Activated CD8-positive, alpha-beta T cell treated with anti-CD3 and anti-CD28 coated beads for 36 hours (primary cell): Measurements from ENCODE around the gene TMEM41B. TPM values are rescaled to one million over a fixed set of nuclear protein-coding genes. Genes with fewer than 3 reads are reported as not detected.

Experiments used
- ATAC-seq: fragments of 200-7000 bp; cut with Tn5 transposase; one replicate; pipeline ENCODE4 v1.10.0; 2021; ENCODE audit warnings: mild to moderate bottlenecking, moderate library complexity
- CTCF ChIA-PET: fragments of 350-600 bp; sonication (Branson Sonifier 250); formaldehyde crosslinking; loops from one replicate; lab custom pipeline; 2021; ENCODE audit warnings: antibody characterized with exemption; lab: Charles Lee
- POLR2A ChIA-PET: fragments of 350-600 bp; sonication (Branson Sonifier 250); formaldehyde crosslinking; loops from one replicate; lab custom pipeline; 2021; ENCODE audit warnings: antibody characterized with exemption; lab: Charles Lee
- DNase-seq: peaks from one replicate; pipeline ENCODE4 v3.0.0-alpha.2; 2020
- H3K27ac Mint-ChIP-seq: one replicate; pipeline ENCODE4 v1.8.0; 2021; ENCODE audit warnings: mild to moderate bottlenecking, mixed read lengths
- H3K27me3 Mint-ChIP-seq: one replicate; pipeline ENCODE4 v1.8.0; 2021; ENCODE audit warnings: mixed read lengths
- H3K36me3 Mint-ChIP-seq: one replicate; pipeline ENCODE4 v1.8.0; 2021; ENCODE audit warnings: low read depth, mixed read lengths
- H3K4me1 Mint-ChIP-seq: one replicate; pipeline ENCODE4 v1.8.0; 2021; ENCODE audit warnings: low read depth, mixed read lengths
- H3K4me3 Mint-ChIP-seq: one replicate; pipeline ENCODE4 v1.8.0; 2021; ENCODE audit warnings: mild to moderate bottlenecking, moderate library complexity, mixed read lengths
- H3K9me3 Mint-ChIP-seq: one replicate; pipeline ENCODE4 v1.8.0; 2021; ENCODE audit warnings: mixed read lengths
- intact Hi-C: fragments of 100-400 bp; cut with micrococcal nuclease; formaldehyde crosslinking; loops from one replicate; pipeline ENCODE4 v1.10.0; 2022
- total RNA-seq, 2 experiments: library from RNA; stranded (reverse); gene quantifications; one replicate each; pipeline ENCODE4 v1.2.3, GENCODE V29; 2021
- TF ChIP-seq, protein P1 (sequence below): fragments of 200-600 bp; IDR thresholded peaks from one replicate; pipeline ENCODE4 v1.8.0; 2022; ENCODE audit warnings: antibody characterized with exemption, mild to moderate bottlenecking

TMEM41B gene
- total RNA-seq, 2 experiments from 2014 or later, result 20.4 to 23.0 TPM

DNA sequence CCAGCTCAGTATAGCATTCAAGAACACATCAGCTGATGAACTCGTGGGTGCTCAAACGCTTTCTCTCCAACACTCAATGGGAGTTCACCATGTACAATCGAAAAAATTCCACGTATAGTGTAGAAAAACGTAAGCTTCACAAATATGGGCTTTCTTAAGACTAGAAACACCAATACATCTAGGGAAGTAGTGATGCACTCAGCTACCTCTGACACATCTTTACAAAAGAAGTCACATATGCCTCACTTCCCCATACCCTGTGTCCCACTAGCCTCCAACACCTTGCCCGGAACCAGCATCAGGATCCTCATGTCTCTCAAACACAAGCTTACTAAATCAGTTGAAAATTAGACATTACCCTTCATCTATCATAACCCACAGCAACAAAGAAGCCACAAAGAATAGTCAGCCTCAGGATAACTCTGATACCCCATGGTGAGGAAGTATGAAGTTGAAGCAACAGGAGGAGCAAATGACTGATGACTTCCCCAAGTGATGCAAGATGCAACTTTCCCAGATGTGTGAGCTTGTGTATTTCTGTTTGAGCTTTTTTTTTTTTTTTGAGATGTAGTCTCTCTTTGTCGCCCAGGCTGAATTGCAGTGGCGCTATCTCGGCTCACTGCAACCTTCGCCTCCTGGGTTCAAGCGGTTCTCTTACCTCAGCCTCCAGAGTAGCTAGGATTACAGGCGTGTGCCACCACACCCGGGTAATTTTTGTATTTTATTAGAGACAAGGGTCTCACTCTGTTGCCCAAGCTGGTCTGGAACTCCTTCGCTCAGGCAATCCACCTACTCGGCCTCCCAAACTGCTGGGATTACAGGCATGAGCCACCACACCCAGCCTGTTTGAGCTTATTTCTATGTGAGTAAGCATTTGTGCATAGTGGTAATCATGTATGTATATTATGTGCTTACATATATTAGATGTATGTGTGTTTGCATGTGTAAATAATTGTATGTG, 40.7 kb downstream of the TMEM41B start:
- peaks cover 5% of the 10 kb centered on the region for H3K4me1 Mint-ChIP-seq
- DNase-seq (no peak), ATAC-seq (peak; percentile 37)
- H3K27ac Mint-ChIP-seq, result no peak overlapping the region
- H3K27me3 Mint-ChIP-seq, result no peaks in the 10 kb centered on the region
- intact Hi-C loops, result no loop called here
- TF ChIP-seq, protein P1, sequence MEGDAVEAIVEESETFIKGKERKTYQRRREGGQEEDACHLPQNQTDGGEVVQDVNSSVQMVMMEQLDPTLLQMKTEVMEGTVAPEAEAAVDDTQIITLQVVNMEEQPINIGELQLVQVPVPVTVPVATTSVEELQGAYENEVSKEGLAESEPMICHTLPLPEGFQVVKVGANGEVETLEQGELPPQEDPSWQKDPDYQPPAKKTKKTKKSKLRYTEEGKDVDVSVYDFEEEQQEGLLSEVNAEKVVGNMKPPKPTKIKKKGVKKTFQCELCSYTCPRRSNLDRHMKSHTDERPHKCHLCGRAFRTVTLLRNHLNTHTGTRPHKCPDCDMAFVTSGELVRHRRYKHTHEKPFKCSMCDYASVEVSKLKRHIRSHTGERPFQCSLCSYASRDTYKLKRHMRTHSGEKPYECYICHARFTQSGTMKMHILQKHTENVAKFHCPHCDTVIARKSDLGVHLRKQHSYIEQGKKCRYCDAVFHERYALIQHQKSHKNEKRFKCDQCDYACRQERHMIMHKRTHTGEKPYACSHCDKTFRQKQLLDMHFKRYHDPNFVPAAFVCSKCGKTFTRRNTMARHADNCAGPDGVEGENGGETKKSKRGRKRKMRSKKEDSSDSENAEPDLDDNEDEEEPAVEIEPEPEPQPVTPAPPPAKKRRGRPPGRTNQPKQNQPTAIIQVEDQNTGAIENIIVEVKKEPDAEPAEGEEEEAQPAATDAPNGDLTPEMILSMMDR, result no peak
- POLR2A ChIA-PET, result interaction anchor here (0.8 kb wide), 2 partner anchors 9 to 14 kb away, joined by 3 to 4 read pairs; partner anchors contain the start of gene DENND5A
- no peak overlapping the region for H3K4me3 Mint-ChIP-seq
- no peaks in the 10 kb centered on the region for H3K36me3 Mint-ChIP-seq
- no peaks in the 10 kb centered on the region for H3K9me3 Mint-ChIP-seq
- CTCF ChIA-PET, result interaction anchor here (0.9 kb wide), 1 partner anchor 9 kb away, joined by 4 read pairs; the partner anchor contains the start of gene DENND5A

DNA sequence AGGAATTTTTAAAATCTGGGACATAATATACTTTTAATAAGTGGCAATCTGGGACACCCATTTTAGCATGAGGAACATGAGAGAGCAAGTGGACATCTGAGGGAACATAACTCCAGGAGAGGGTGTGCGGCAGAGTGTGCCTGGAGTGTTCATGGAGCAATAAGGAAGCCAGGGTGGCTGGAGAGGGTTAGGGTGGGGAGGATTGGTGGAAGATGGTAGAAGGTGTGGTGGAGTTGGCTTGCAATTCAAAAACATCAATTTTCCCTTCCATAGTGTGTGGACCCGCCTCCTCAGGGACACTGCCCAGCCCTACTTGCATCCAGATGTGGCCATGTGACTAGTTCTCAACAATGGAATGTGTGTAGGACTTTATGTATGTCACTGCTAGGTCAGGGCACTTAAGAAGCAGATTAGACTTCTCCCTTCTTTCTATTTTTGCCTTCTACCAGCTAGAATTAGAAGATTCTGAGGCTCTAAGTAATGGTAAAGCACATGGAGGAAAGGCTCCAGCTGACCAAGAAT, 44.8 kb downstream of the TMEM41B start:
- Mint-ChIP-seq H3K4me3 (no peak overlapping the region), H3K9me3 (no peaks in the 10 kb centered on the region), H3K36me3 (no peaks in the 10 kb centered on the region), H3K27ac (no peak overlapping the region), H3K27me3 (peaks cover 3% of the 10 kb centered on the region), H3K4me1 (peaks cover 7% of the 10 kb centered on the region)
- ChIA-PET POLR2A (no interaction called here), CTCF (interaction anchor here (1.1 kb wide), 1 partner anchor 237 kb away, joined by 3 read pairs; no protein-coding TSS in a partner anchor)
- DNase-seq (no peak), ATAC-seq (no peak)
- TF ChIP-seq, protein P1, result no peak
- intact Hi-C loops, result loop anchor here (5.0 to 10.0 kb wide), 2 partner anchors 43 to 95 kb away; partner anchors contain the start of gene TMEM41B

GRCh38 chr11:9267680-9268079, 46.7 kb downstream of the TMEM41B start:
- H3K27me3 Mint-ChIP-seq, result peaks cover 3% of the 10 kb centered on the region
- peaks cover 6% of the 10 kb centered on the region for H3K36me3 Mint-ChIP-seq
- CTCF ChIA-PET, result no interaction called here
- DNase-seq (no peak), ATAC-seq (no peak)
- intact Hi-C loops, result loop anchor here (5.0 to 10.0 kb wide), 2 partner anchors 45 to 93 kb away; partner anchors contain the start of gene TMEM41B
- no peak overlapping the region for H3K27ac Mint-ChIP-seq
- H3K4me3 Mint-ChIP-seq, result no peak overlapping the region
- TF ChIP-seq, protein P1, result no peak
- peaks cover 1% of the 10 kb centered on the region for H3K9me3 Mint-ChIP-seq
- POLR2A ChIA-PET, result interaction anchor here (1.2 kb wide), 1 partner anchor 8 kb away, joined by 3 read pairs; no protein-coding TSS in a partner anchor
- H3K4me1 Mint-ChIP-seq, result peaks cover 9% of the 10 kb centered on the region

DNA sequence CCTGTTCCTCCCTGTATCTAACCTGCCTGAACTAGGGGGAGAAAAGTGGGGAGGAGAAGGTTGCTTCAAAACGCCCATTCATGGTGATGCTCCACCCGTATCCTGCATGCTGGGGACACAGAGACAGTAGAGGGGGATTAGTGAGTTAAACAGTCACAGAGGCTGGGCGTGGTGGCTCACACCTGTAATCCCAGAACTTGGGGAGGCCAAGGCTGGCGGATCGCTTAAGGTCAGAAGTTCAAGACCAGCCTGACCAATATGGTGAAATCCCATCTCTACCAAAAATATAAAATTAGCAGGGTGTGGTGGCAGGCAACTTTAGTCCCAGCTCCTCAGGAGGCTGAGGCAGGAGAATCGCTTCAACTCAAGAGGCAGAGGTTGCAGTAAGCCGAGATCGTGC, 47.5 kb downstream of the TMEM41B start:
- CTCF ChIA-PET, result no interaction called here
- intact Hi-C loops, result loop anchor here (5.0 to 10.0 kb wide), 2 partner anchors 45 to 92 kb away; partner anchors contain the start of gene TMEM41B
- Mint-ChIP-seq H3K36me3 (peaks cover 8% of the 10 kb centered on the region), H3K9me3 (peaks cover 1% of the 10 kb centered on the region), H3K4me1 (peaks cover 15% of the 10 kb centered on the region), H3K27me3 (peaks cover 3% of the 10 kb centered on the region), H3K4me3 (no peak overlapping the region), H3K27ac (no peak overlapping the region)
- ATAC-seq (no peak), DNase-seq (no peak)
- POLR2A ChIA-PET, result interaction anchor here (1.2 kb wide), 1 partner anchor 9 kb away, joined by 3 read pairs; no protein-coding TSS in a partner anchor
- TF ChIP-seq, protein P1, result no peak
